Mucosa of rectum (tissue), 2 donors: ENCODE data around the gene FAT1.

Source experiments
- H3K27ac ChIP-seq, 2 donors: one replicate each; pipeline ENCODE4 v1.7.0; 2013; ENCODE audit warnings: inconsistent platforms in 2 of 2, low read depth in 2 of 2, low read length in 2 of 2
- H3K27me3 ChIP-seq, 2 donors: one replicate each; pipeline ENCODE4 v1.7.0; 2013; ENCODE audit warnings: low read length in 2 of 2; ENCODE audit not compliant: control insufficient read depth in 2 of 2, insufficient read depth in 2 of 2
- H3K36me3 ChIP-seq, 2 donors: one replicate each; pipeline ENCODE4 v1.7.0; 2013; ENCODE audit warnings: low read length in 2 of 2; ENCODE audit not compliant: control insufficient read depth in 2 of 2, insufficient read depth in 2 of 2
- H3K4me1 ChIP-seq, 2 donors: one replicate each; pipeline ENCODE4 v1.7.0; 2013; ENCODE audit warnings: low read length in 2 of 2, mild to moderate bottlenecking in 1 of 2; ENCODE audit not compliant: control insufficient read depth in 2 of 2, insufficient read depth in 2 of 2
- H3K4me3 ChIP-seq, 2 donors: one replicate each; pipeline ENCODE4 v1.7.0; 2013; ENCODE audit warnings: low read length in 2 of 2
- H3K9ac ChIP-seq, 2 donors: one replicate each; pipeline ENCODE4 v1.7.0; 2013; ENCODE audit warnings: low read length in 2 of 2, low read depth in 1 of 2, mild to moderate bottlenecking in 1 of 2
- H3K9me3 ChIP-seq, 2 donors: one replicate each; pipeline ENCODE4 v1.7.0; 2013; ENCODE audit warnings: low read length in 2 of 2; ENCODE audit not compliant: control insufficient read depth in 2 of 2
- donor health status: healthy.
- donor health status: Normal muscosa, but diverticular disease.

FAT1 gene

GRCh38 chr4:186688150-186688943 is 35.3 kb downstream of the FAT1 start:
- Histone ChIP-seq H3K27ac (no peak overlapping the region), H3K27me3 (no peaks in the 10 kb centered on the region), H3K9me3 (no peaks in the 10 kb centered on the region), H3K9ac (no peak overlapping the region), H3K4me1 (peaks cover 4 to 16% of the 10 kb centered on the region in 2 donors), H3K36me3 (peaks cover 0 to 8% of the 10 kb centered on the region in 2 donors), H3K4me3 (no peak overlapping the region)

GRCh38 chr4:186687265-186687664 is 36.4 kb downstream of the FAT1 start:
- no peak overlapping the region for H3K9ac ChIP-seq
- no peak overlapping the region for H3K4me3 ChIP-seq
- H3K27me3 ChIP-seq: no peaks in the 10 kb centered on the region
- H3K36me3 ChIP-seq: peaks cover 3 to 10% of the 10 kb centered on the region in 2 donors
- H3K27ac ChIP-seq: no peak overlapping the region
- no peaks in the 10 kb centered on the region for H3K9me3 ChIP-seq
- H3K4me1 ChIP-seq: peaks cover 4 to 18% of the 10 kb centered on the region in 2 donors

- Histone ChIP-seq H3K27ac (no peak overlapping the region), H3K27me3 (no peaks in the 10 kb centered on the region), H3K4me1 (peaks cover 4 to 18% of the 10 kb centered on the region in 2 donors), H3K36me3 (peaks cover 3 to 6% of the 10 kb centered on the region in 2 donors), H3K9me3 (no peaks in the 10 kb centered on the region), H3K9ac (no peak overlapping the region), H3K4me3 (no peak overlapping the region)
Measured at GRCh38 chr4:186685767-186686183, 37.9 kb downstream of the FAT1 start.

GRCh38 chr4:186684889-186685309 is 38.8 kb downstream of the FAT1 start:
- no peaks in the 10 kb centered on the region for H3K9me3 ChIP-seq
- no peaks in the 10 kb centered on the region for H3K27me3 ChIP-seq
- no peak overlapping the region for H3K4me3 ChIP-seq
- no peak overlapping the region for H3K9ac ChIP-seq
- peaks cover 4 to 18% of the 10 kb centered on the region in 2 donors for H3K4me1 ChIP-seq
- H3K36me3 ChIP-seq: peaks cover 3 to 6% of the 10 kb centered on the region in 2 donors
- H3K27ac ChIP-seq: no peak overlapping the region

- Histone ChIP-seq H3K27ac (no peak overlapping the region), H3K4me1 (peaks cover 4 to 18% of the 10 kb centered on the region in 2 donors), H3K9me3 (no peaks in the 10 kb centered on the region), H3K4me3 (no peak overlapping the region), H3K9ac (no peak overlapping the region), H3K36me3 (peaks cover 3 to 6% of the 10 kb centered on the region in 2 donors), H3K27me3 (no peaks in the 10 kb centered on the region)
Measured at GRCh38 chr4:186684220-186684619, 39.4 kb downstream of the FAT1 start.

GRCh38 chr4:186680641-186681040 is 43.0 kb downstream of the FAT1 start:
- H3K4me1 ChIP-seq: peaks cover 0 to 9% of the 10 kb centered on the region in 2 donors
- peaks cover 3 to 6% of the 10 kb centered on the region in 2 donors for H3K36me3 ChIP-seq
- H3K27ac ChIP-seq: no peak overlapping the region
- no peak overlapping the region for H3K9ac ChIP-seq
- H3K9me3 ChIP-seq: no peaks in the 10 kb centered on the region
- H3K27me3 ChIP-seq: no peaks in the 10 kb centered on the region
- H3K4me3 ChIP-seq: no peak overlapping the region

- no peaks in the 10 kb centered on the region for H3K9me3 ChIP-seq
- H3K9ac ChIP-seq: no peak overlapping the region
- H3K27ac ChIP-seq: no peak overlapping the region
- H3K27me3 ChIP-seq: no peaks in the 10 kb centered on the region
- no peaks in the 10 kb centered on the region for H3K4me1 ChIP-seq
- no peaks in the 10 kb centered on the region for H3K36me3 ChIP-seq
- H3K4me3 ChIP-seq: no peak overlapping the region
Measured at GRCh38 chr4:186676531-186677161, 47.0 kb downstream of the FAT1 start.

- Histone ChIP-seq H3K9ac (no peak overlapping the region), H3K9me3 (no peaks in the 10 kb centered on the region), H3K4me3 (no peak overlapping the region)
Measured at GRCh38 chr4:186669735-186670134, 53.9 kb downstream of the FAT1 start.

GRCh38 chr4:186669159-186669731 is 54.4 kb downstream of the FAT1 start:
- peaks cover 0 to 8% of the 10 kb centered on the region in 2 donors for H3K36me3 ChIP-seq
- no peak overlapping the region for H3K9ac ChIP-seq
- H3K27me3 ChIP-seq: no peaks in the 10 kb centered on the region
- no peak overlapping the region for H3K4me3 ChIP-seq
- no peaks in the 10 kb centered on the region for H3K9me3 ChIP-seq
- H3K4me1 ChIP-seq: peaks cover 3 to 19% of the 10 kb centered on the region in 2 donors
- no peak overlapping the region for H3K27ac ChIP-seq

More at GRCh38 chr4:186669735-186670134, 53.9 kb downstream of the FAT1 start:
- Histone ChIP-seq H3K27ac (no peak overlapping the region), H3K36me3 (peaks cover 0 to 8% of the 10 kb centered on the region in 2 donors), H3K4me1 (peaks cover 3 to 19% of the 10 kb centered on the region in 2 donors), H3K27me3 (no peaks in the 10 kb centered on the region)

- H3K4me1 ChIP-seq: peaks cover 3 to 19% of the 10 kb centered on the region in 2 donors
- no peak overlapping the region for H3K27ac ChIP-seq
- H3K9me3 ChIP-seq: no peaks in the 10 kb centered on the region
- H3K36me3 ChIP-seq: peaks cover 8 to 10% of the 10 kb centered on the region in 2 donors
- no peak overlapping the region for H3K4me3 ChIP-seq
- H3K9ac ChIP-seq: no peak overlapping the region
- H3K27me3 ChIP-seq: no peaks in the 10 kb centered on the region
Measured at GRCh38 chr4:186666750-186667149, 56.9 kb downstream of the FAT1 start.
